SIG-M5 (cell line): ENCODE results near the gene RC3H1.

Experiments used
- DNase-seq: peaks from one replicate; lab custom pipeline; 2025; lab: John Stamatoyannopoulos, UW

Gene RC3H1

DNA sequence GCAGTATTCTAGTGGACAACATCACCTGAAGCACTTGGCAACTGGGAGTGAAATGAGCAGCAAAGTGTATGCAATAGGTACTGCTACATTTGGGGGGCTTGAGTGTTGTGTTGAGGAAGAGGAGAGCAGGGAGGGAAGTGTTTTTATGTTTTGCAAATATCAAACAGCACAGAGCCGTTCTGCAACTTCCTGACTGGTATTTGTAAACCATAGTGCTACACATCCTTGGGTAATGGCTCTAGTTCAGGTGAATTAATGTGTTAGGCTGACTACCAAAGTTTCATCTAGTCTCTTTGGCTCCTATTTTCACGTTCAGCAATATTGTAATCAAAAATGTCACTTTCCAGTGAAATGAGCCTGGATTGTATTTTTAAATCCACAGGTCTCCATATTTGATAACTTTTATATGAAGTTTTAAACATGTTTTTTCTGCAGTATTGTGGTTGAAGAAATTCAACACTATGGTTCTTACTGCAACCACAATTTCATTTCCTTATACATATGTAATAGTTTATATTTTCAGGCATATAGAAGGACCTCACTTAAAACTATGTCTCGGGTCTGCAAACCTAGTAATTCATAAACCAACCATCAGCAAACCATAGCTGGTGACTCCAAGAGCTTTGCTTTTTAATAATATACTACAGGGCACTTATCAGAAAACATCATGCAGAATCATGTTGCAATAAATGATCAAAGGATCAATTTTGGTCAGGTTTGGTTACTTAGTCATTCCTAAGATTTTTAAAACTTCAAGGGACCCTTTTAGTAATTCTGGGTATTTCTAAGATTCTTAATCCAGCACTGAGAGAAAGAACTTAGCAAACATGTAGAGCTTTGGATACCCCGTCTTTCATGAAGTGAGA, 135.2 kb downstream of the RC3H1 start:
- no peak for DNase-seq

- DNase-seq, result no peak
Measured at GRCh38 chr1:173884701-173885100, 137.5 kb downstream of the RC3H1 start.
